ENCODE data around the gene MINDY2. TPM values are rescaled to one million over a fixed set of nuclear protein-coding genes. Genes with fewer than 3 reads are reported as not detected.

The MINDY2 gene
- total RNA-seq, 2 donors from 2014 or later = 20.1 to 30.0 TPM

GRCh38 chr15:58741032-58741431 lies 30.1 kb upstream of the MINDY2 start:
- Histone ChIP-seq H3K27me3 (no peaks in the 10 kb centered on the region), H3K4me3 (no peak overlapping the region), H3K4me1 (peaks cover 0 to 91% of the 10 kb centered on the region in 2 donors), H3K27ac (no peak overlapping the region), H3K36me3 (no peaks in the 10 kb centered on the region), H3K9me3 (no peaks in the 10 kb centered on the region)
- TF ChIP-seq, protein P1, sequence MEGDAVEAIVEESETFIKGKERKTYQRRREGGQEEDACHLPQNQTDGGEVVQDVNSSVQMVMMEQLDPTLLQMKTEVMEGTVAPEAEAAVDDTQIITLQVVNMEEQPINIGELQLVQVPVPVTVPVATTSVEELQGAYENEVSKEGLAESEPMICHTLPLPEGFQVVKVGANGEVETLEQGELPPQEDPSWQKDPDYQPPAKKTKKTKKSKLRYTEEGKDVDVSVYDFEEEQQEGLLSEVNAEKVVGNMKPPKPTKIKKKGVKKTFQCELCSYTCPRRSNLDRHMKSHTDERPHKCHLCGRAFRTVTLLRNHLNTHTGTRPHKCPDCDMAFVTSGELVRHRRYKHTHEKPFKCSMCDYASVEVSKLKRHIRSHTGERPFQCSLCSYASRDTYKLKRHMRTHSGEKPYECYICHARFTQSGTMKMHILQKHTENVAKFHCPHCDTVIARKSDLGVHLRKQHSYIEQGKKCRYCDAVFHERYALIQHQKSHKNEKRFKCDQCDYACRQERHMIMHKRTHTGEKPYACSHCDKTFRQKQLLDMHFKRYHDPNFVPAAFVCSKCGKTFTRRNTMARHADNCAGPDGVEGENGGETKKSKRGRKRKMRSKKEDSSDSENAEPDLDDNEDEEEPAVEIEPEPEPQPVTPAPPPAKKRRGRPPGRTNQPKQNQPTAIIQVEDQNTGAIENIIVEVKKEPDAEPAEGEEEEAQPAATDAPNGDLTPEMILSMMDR (IDR thresholded peaks at IDR 0.05) = no peak
- no peak for DNase-seq (ENCODE audit: low spot score)

GRCh38 chr15:58742022-58742813 lies 28.9 kb upstream of the MINDY2 start:
- TF ChIP-seq, protein P1 (IDR thresholded peaks at IDR 0.05) = no peak
- Histone ChIP-seq H3K36me3 (no peaks in the 10 kb centered on the region), H3K4me3 (no peak overlapping the region), H3K4me1 (peaks cover 0 to 92% of the 10 kb centered on the region in 2 donors), H3K27ac (peak overlapping the region; percentile 61 to 80), H3K27me3 (no peaks in the 10 kb centered on the region), H3K9me3 (no peaks in the 10 kb centered on the region)
- no peak for DNase-seq (ENCODE audit: low spot score)

DNA sequence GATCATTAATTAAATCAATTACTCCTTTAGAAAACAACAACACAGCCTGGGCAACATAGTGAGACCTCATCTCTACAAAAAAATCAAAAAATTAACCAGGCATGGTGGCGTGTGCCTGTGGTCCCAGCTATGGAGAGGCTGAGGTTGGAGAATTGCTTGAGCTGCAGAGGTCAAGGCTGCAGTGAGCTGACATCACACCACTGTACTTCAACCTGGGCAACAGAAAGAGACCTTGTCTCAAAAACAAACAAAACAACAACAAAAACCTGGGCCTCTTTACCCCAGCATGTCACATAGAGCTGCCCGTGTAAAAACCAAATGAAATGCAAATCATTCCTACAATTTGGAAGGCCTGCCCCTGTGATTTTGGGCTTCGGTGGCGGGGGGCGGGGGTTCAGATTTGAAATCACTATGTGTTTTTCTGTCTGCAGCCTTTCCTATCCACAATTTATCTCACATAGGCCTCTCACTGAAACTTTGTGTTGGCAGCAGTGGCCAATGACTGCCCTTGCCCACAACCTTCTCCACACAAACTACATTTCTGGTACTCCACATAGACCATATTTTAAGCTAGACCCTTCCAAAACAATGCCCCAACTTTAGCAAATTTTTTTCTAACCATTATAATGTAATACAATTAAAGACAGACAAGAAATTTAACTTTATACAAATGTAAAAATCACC lies 28.1 kb upstream of the MINDY2 start:
- peak overlapping the region; percentile 61 to 80 for H3K27ac ChIP-seq
- H3K27me3 ChIP-seq = no peaks in the 10 kb centered on the region
- DNase-seq (ENCODE audit: low spot score) = no peak
- TF ChIP-seq, protein P1 (IDR thresholded peaks at IDR 0.05) = no peak
- H3K4me1 ChIP-seq = peaks cover 0 to 90% of the 10 kb centered on the region in 2 donors
- no peaks in the 10 kb centered on the region for H3K9me3 ChIP-seq
- no peak overlapping the region for H3K4me3 ChIP-seq
- no peaks in the 10 kb centered on the region for H3K36me3 ChIP-seq

DNA sequence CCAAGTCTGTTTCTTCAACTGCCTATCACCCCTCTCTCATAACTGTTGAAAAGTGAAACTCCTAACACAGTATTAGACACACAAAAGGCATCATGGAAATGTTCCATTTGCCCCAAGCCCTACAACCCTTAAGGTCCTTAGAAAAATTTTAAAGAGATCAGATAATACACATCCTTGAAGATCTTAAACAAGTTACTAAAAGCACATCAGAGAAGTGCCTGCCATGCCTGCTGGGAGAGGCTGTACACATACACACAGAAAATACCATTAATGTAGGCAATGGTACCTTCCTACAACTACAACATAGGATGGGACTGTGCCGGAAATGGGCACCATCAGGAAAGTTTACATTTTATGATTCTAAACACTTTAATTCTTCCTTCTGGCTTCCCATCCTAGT lies 24.9 kb upstream of the MINDY2 start:
- Histone ChIP-seq H3K36me3 (no peaks in the 10 kb centered on the region), H3K4me3 (no peak overlapping the region), H3K27me3 (no peaks in the 10 kb centered on the region), H3K27ac (peak overlapping the region in 1 of 2 donors; percentile 98), H3K9me3 (no peaks in the 10 kb centered on the region), H3K4me1 (peaks cover 0 to 65% of the 10 kb centered on the region in 2 donors)
- DNase-seq (ENCODE audit: low spot score) = no peak
- TF ChIP-seq, protein P1 (IDR thresholded peaks at IDR 0.05) = no peak

DNA sequence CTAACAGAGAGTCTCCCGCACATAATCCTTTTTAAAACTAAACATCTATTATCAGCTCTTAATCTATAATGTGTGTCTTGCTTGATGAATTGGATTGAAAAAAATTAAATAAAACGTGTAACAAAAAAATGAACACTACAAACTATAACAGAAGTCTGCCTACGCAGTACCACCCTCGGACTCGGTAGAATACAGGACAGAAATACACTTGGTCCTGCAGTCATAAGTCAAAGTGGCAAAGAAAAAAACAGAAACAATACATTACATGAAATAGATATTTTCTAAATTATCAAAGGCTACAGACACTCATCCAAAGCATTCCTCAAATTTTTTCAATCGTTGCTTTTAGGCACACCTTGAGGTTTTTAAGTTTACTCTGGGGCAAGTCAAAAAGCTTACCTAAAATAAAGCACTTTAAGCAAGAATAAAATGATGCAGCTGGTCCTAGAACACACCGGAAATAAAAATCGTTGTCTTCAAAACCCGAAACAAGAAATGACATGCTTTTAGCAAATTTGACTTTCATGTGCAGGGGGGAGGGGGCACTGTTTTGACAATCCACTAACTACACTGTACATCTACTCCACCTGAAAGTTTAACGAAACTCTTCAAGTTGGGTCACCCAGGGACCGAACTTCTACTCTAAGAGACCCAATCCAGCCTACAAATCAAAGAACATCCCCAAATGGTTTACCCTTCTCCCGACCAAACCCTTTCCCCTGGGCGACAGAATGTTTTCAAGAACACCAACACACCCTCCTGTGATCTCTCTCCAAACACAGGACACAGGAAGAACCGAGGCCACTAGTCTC lies 22.9 kb upstream of the MINDY2 start:
- H3K27ac ChIP-seq = peak overlapping the region; percentile 98
- DNase-seq (ENCODE audit: low spot score) = no peak
- H3K36me3 ChIP-seq = no peaks in the 10 kb centered on the region
- H3K4me3 ChIP-seq = peak overlapping the region; percentile 96 to 99
- peaks cover 0 to 47% of the 10 kb centered on the region in 2 donors for H3K4me1 ChIP-seq
- TF ChIP-seq, protein P1 (IDR thresholded peaks at IDR 0.05) = no peak
- no peaks in the 10 kb centered on the region for H3K27me3 ChIP-seq
- no peaks in the 10 kb centered on the region for H3K9me3 ChIP-seq

Measured in right atrium auricular region (tissue), 2 donors.